ENCODE measurements around the gene LRIG3. TPM values are rescaled to one million over a fixed set of nuclear protein-coding genes. Genes with fewer than 3 reads are reported as not detected.

The LRIG3 gene
- total and polyA plus RNA-seq, 9 of the 15 experiments (the other 6 are each of a cell fraction or from before 2014, with no cell fraction given): 0.18 TPM; not detected in 8

DNA sequence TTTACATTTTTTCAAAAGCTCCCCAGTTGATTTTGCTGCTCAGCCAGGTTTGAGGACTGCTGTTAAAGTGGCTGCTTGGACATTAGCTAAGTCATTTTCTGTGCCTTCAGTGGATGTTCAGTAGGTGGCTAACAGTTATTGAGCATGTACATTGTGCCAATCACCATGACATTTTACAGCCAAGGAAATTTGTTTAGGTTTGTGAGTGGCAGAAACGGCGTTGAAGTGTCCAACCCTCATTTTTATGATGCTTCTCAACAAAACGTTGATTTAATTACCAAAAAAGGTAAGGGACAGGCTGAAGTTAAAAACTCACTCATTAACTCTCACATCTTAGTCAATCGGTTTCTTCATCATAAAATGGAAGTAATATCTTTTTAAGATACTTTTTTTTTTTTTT, 37.0 kb upstream of the LRIG3 start:
- no peak for FAIRE-seq
- no TSS peak for BruUV-seq (replicated peaks)
- no peak overlapping the region for H3K9ac ChIP-seq (ENCODE audit: insufficient read depth in 1 of 2, low read depth in 2 of 2, low read length in 2 of 2)
- H3K79me2 ChIP-seq (ENCODE audit: control insufficient read depth, insufficient read depth, low read length): no peaks in the 10 kb centered on the region
- 0% methylated on average over 4 of the region's 4 CpGs for WGBS (ENCODE audit: insufficient coverage, low coverage, missing lambda C conversion rate)
- no peaks in the 10 kb centered on the region for H3K9me3 ChIP-seq (replicated peaks; ENCODE audit: control insufficient read depth, insufficient read depth, low read depth, low read length)
- no peaks in the 10 kb centered on the region for H4K20me1 ChIP-seq (replicated peaks; ENCODE audit: control insufficient read depth, insufficient read depth, low read length)
- intact Hi-C loops (cut with micrococcal nuclease) (no loop called here), in situ Hi-C loops (cut with MboI) (no loop called here)
- H3K4me3 ChIP-seq: no peak overlapping the region
- no peaks in the 10 kb centered on the region for H3K27me3 ChIP-seq (ENCODE audit: control insufficient read depth in 2 of 2, insufficient read depth in 2 of 2, low read length in 2 of 2)
- ChIA-PET POLR2A (no interaction called here), CTCF (ENCODE audit: low intra/inter-chr PET ratio) (no interaction called here)
- TF ChIP-seq SMAD3 (CRISPR knock-in tag; conservative IDR thresholded peaks at IDR 0.05) (no peak), CBX5 (IDR thresholded peaks at IDR 0.05; ENCODE audit: borderline replicate concordance, low read depth) (no peak), ZNF384 (IDR thresholded peaks at IDR 0.05; ENCODE audit: low read depth, low read length) (no peak), ZNF232 (CRISPR knock-in tag; IDR thresholded peaks at IDR 0.05) (no peak), KAT7 (CRISPR knock-in tag; IDR thresholded peaks at IDR 0.05; ENCODE audit: borderline replicate concordance) (no peak), ZNF347 (CRISPR knock-in tag; IDR thresholded peaks at IDR 0.05; ENCODE audit: low read depth) (no peak), FIP1L1 (IDR thresholded peaks at IDR 0.05; ENCODE audit: low read depth, low read length, poor library complexity, severe bottlenecking) (no peak)
- TF ChIP-seq, protein P1, sequence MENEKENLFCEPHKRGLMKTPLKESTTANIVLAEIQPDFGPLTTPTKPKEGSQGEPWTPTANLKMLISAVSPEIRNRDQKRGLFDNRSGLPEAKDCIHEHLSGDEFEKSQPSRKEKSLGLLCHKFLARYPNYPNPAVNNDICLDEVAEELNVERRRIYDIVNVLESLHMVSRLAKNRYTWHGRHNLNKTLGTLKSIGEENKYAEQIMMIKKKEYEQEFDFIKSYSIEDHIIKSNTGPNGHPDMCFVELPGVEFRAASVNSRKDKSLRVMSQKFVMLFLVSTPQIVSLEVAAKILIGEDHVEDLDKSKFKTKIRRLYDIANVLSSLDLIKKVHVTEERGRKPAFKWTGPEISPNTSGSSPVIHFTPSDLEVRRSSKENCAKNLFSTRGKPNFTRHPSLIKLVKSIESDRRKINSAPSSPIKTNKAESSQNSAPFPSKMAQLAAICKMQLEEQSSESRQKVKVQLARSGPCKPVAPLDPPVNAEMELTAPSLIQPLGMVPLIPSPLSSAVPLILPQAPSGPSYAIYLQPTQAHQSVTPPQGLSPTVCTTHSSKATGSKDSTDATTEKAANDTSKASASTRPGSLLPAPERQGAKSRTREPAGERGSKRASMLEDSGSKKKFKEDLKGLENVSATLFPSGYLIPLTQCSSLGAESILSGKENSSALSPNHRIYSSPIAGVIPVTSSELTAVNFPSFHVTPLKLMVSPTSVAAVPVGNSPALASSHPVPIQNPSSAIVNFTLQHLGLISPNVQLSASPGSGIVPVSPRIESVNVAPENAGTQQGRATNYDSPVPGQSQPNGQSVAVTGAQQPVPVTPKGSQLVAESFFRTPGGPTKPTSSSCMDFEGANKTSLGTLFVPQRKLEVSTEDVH (IDR thresholded peaks at IDR 0.05; ENCODE audit: low read depth, partially characterized antibody): no peak
- TF ChIP-seq, protein P2, sequence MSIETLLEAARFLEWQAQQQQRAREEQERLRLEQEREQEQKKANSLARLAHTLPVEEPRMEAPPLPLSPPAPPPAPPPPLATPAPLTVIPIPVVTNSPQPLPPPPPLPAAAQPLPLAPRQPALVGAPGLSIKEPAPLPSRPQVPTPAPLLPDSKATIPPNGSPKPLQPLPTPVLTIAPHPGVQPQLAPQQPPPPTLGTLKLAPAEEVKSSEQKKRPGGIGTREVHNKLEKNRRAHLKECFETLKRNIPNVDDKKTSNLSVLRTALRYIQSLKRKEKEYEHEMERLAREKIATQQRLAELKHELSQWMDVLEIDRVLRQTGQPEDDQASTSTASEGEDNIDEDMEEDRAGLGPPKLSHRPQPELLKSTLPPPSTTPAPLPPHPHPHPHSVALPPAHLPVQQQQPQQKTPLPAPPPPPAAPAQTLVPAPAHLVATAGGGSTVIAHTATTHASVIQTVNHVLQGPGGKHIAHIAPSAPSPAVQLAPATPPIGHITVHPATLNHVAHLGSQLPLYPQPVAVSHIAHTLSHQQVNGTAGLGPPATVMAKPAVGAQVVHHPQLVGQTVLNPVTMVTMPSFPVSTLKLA (conservative IDR thresholded peaks at IDR 0.05): no peak
- TF ChIP-seq, protein P3, sequence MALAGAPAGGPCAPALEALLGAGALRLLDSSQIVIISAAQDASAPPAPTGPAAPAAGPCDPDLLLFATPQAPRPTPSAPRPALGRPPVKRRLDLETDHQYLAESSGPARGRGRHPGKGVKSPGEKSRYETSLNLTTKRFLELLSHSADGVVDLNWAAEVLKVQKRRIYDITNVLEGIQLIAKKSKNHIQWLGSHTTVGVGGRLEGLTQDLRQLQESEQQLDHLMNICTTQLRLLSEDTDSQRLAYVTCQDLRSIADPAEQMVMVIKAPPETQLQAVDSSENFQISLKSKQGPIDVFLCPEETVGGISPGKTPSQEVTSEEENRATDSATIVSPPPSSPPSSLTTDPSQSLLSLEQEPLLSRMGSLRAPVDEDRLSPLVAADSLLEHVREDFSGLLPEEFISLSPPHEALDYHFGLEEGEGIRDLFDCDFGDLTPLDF (CRISPR knock-in tag; IDR thresholded peaks at IDR 0.05): no peak
- TF ChIP-seq, protein P4, sequence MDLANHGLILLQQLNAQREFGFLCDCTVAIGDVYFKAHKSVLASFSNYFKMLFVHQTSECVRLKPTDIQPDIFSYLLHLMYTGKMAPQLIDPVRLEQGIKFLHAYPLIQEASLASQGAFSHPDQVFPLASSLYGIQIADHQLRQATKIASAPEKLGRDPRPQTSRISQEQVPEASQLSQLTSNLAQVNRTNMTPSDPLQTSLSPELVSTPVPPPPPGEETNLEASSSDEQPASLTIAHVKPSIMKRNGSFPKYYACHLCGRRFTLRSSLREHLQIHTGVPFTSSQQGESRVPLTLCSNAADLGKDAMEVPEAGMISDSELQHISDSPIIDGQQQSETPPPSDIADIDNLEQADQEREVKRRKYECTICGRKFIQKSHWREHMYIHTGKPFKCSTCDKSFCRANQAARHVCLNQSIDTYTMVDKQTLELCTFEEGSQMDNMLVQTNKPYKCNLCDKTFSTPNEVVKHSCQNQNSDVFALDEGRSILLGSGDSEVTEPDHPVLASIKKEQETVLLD (IDR thresholded peaks at IDR 0.05): no peak
- no peaks in the 10 kb centered on the region for H3K9me1 ChIP-seq (ENCODE audit: control insufficient read depth, insufficient read depth, low read length)
- ATAC-seq: no peak
- H2AFZ ChIP-seq (ENCODE audit: low read depth, low read length): no peak overlapping the region
- H3K4me2 ChIP-seq (ENCODE audit: insufficient read depth, low read length): no peak overlapping the region
- no peak overlapping the region for H3K27ac ChIP-seq (ENCODE audit: extremely low read depth, low read depth, low read length)
- no peak for DNase-seq (ENCODE audit: extremely low read depth in 1 of 4, low spot score in 3 of 4)
- H3K36me3 ChIP-seq (ENCODE audit: control insufficient read depth, insufficient read depth, low read length): no peaks in the 10 kb centered on the region
- H3K4me1 ChIP-seq (replicated peaks in 1 of 2; ENCODE audit: control insufficient read depth in 2 of 2, insufficient read depth in 2 of 2, low read length in 2 of 2): no peaks in the 10 kb centered on the region

Measured in K562 (cell line).